Stimulated activated CD8-positive, alpha-beta memory T cell treated with anti-CD3 and anti-CD28 coated beads, Interleukin-4, amount 100 ng/mL, for 48 hours (primary cell): Measurements from ENCODE around the gene SNX30.
"Not testable (repeated sequence)": the region's sequence is repeated elsewhere in the genome, so short reads cannot be mapped to it uniquely, and the experiment has no call there.

Source experiments
- DNase-seq: peaks from one replicate; pipeline ENCODE4 v3.0.0-alpha.2; 2020

SNX30 gene

GRCh38 chr9:112750016-112750763 lies at the start of gene SNX30:
Gene SNX30, plus strand, starts transcription at chr9:112750760. Its CDS starts 242 bp downstream, at chr9:112751002.
- peak; percentile 81 for DNase-seq

GRCh38 chr9:112703304-112703703 lies 47.3 kb upstream of the SNX30 start:
- no peak for DNase-seq

GRCh38 chr9:112705768-112706427 lies 44.7 kb upstream of the SNX30 start:
- no peak for DNase-seq

- no peak for DNase-seq
Observed at GRCh38 chr9:112711050-112711689, 39.4 kb upstream of the SNX30 start.

- no peak for DNase-seq
Observed at GRCh38 chr9:112712678-112713077, 37.9 kb upstream of the SNX30 start.

- peak; percentile 97 for DNase-seq
Observed at GRCh38 chr9:112717661-112718331, 32.8 kb upstream of the SNX30 start, which contains the start of gene INIP. Gene INIP, minus strand, starts transcription at chr9:112718117. Its CDS starts 1,632 bp downstream, at chr9:112716485.

GRCh38 chr9:112719241-112719691 lies 31.3 kb upstream of the SNX30 start:
- no peak for DNase-seq

GRCh38 chr9:112719696-112720095 lies 30.9 kb upstream of the SNX30 start:
- DNase-seq = no peak

- DNase-seq = no peak
Observed at GRCh38 chr9:112720113-112720780, 30.3 kb upstream of the SNX30 start.

- DNase-seq = not testable (repeated sequence)
Observed at GRCh38 chr9:112722749-112723148, 27.8 kb upstream of the SNX30 start.

GRCh38 chr9:112725961-112726360 lies 24.6 kb upstream of the SNX30 start:
- DNase-seq = no peak

- DNase-seq = no peak
Observed at GRCh38 chr9:112726428-112726827, 24.1 kb upstream of the SNX30 start.

- no peak for DNase-seq
Observed at GRCh38 chr9:112728401-112728800, 22.2 kb upstream of the SNX30 start.

GRCh38 chr9:112731971-112732370 lies 18.6 kb upstream of the SNX30 start:
- no peak for DNase-seq

GRCh38 chr9:112734892-112735291 lies 15.7 kb upstream of the SNX30 start:
- no peak for DNase-seq

- DNase-seq = no peak
Observed at GRCh38 chr9:112743216-112743836, 7.2 kb upstream of the SNX30 start.

GRCh38 chr9:112744177-112744576 lies 6.4 kb upstream of the SNX30 start:
- DNase-seq = no peak

GRCh38 chr9:112747094-112747493 lies 3.5 kb upstream of the SNX30 start:
- DNase-seq = no peak

GRCh38 chr9:112750764-112751055 lies 150 bp downstream of the SNX30 start:
- no peak for DNase-seq

- peak; percentile 69 for DNase-seq
Observed at GRCh38 chr9:112751056-112751795, 666 bp downstream of the SNX30 start.

- DNase-seq = no peak
Observed at GRCh38 chr9:112752334-112753125, 2.0 kb downstream of the SNX30 start.
